Muscle of leg (tissue), 11 donors: ENCODE results near the gene PEAK1. TPM values are rescaled to one million over a fixed set of nuclear protein-coding genes. Genes with fewer than 3 reads are reported as not detected.
A peak's percentile ranks its signal among the peaks of the same experiment; 100 is the strongest.

Experiments
- DNase-seq: peaks from one replicate; pipeline ENCODE4 v3.0.0; 2013
- H3K27ac ChIP-seq: one replicate; pipeline ENCODE4 v1.5.1; 2013; ENCODE audit warnings: mild to moderate bottlenecking, low read length, control low read depth
- H3K27me3 ChIP-seq: one replicate; pipeline ENCODE4 v1.6.1; 2013; ENCODE audit warnings: low read length; ENCODE audit not compliant: control insufficient read depth, insufficient read depth
- H3K36me3 ChIP-seq: one replicate; pipeline ENCODE4 v1.6.1; 2013; ENCODE audit warnings: low read length; ENCODE audit not compliant: control insufficient read depth, insufficient read depth
- H3K4me1 ChIP-seq: one replicate; pipeline ENCODE4 v1.6.1; 2013; ENCODE audit warnings: low read length; ENCODE audit not compliant: control insufficient read depth, insufficient read depth
- H3K4me3 ChIP-seq: one replicate; pipeline ENCODE4 v1.5.1; 2013; ENCODE audit warnings: low read length, control low read depth
- H3K9me3 ChIP-seq: replicated peaks from 2 replicates; pipeline ENCODE4 v1.6.1; 2013; ENCODE audit warnings: low read depth, low read length; ENCODE audit not compliant: control insufficient read depth
- WGBS: methylation state at CpG from one replicate; pipeline ENCODE4 v1.1.5; 2013; ENCODE audit warnings: missing lambda C conversion rate; ENCODE audit not compliant: insufficient coverage; 5-methylcytosine and 5-hydroxymethylcytosine counted together
- polyA plus RNA-seq, 8 donors: library from polyadenylated mRNA; unstranded; fragments of 120-200 nt; gene quantifications; one replicate each; pipeline versions ENCODE4 v1.2.1 to v1.2.3, GENCODE V29; 2013; ENCODE audit warnings: inconsistent platforms in 1 of 8, low replicate concordance in 1 of 8; ENCODE audit not compliant: insufficient read length in 8 of 8, insufficient read depth in 1 of 8
- total RNA-seq: library from RNA; stranded (reverse); fragments of 120-200 nt; gene quantifications from one replicate; pipeline ENCODE4 v1.2.4, GENCODE V29; 2013

The PEAK1 gene
- total and polyA plus RNA-seq, 9 donors = 19.9 to 43.7 (median 35.1) TPM

GRCh38 chr15:77063249-77063648 lies 356.7 kb downstream of the PEAK1 start:
- Histone ChIP-seq H3K27me3 (no peaks in the 10 kb centered on the region), H3K4me1 (peaks cover 15% of the 10 kb centered on the region), H3K27ac (no peak overlapping the region)

GRCh38 chr15:77060546-77060945 lies 359.4 kb downstream of the PEAK1 start:
- Histone ChIP-seq H3K27me3 (no peaks in the 10 kb centered on the region), H3K4me3 (no peak overlapping the region), H3K4me1 (peaks cover 16% of the 10 kb centered on the region), H3K9me3 (no peaks in the 10 kb centered on the region), H3K27ac (peak overlapping the region; percentile 67), H3K36me3 (peaks cover 11% of the 10 kb centered on the region)
- DNase-seq = peak; percentile 92

More at GRCh38 chr15:77063249-77063648, 356.7 kb downstream of the PEAK1 start:
- Histone ChIP-seq H3K4me3 (no peak overlapping the region), H3K36me3 (peaks cover 2% of the 10 kb centered on the region), H3K9me3 (no peaks in the 10 kb centered on the region)
- DNase-seq = no peak

GRCh38 chr15:77059786-77060361 lies 360.0 kb downstream of the PEAK1 start:
- peaks cover 14% of the 10 kb centered on the region for H3K36me3 ChIP-seq
- H3K4me1 ChIP-seq = peaks cover 16% of the 10 kb centered on the region
- no peaks in the 10 kb centered on the region for H3K27me3 ChIP-seq
- no CpG with 5 or more reads among the region's 2 CpGs for WGBS
- DNase-seq = peak; percentile 73
- no peaks in the 10 kb centered on the region for H3K9me3 ChIP-seq
- H3K27ac ChIP-seq = peak overlapping the region; percentile 32
- no peak overlapping the region for H3K4me3 ChIP-seq

GRCh38 chr15:77058468-77058867 lies 361.4 kb downstream of the PEAK1 start:
- no peak overlapping the region for H3K4me3 ChIP-seq
- peaks cover 16% of the 10 kb centered on the region for H3K4me1 ChIP-seq
- WGBS = 100% methylated on average over 1 of the region's 4 CpGs
- H3K27ac ChIP-seq = no peak overlapping the region
- H3K36me3 ChIP-seq = peaks cover 16% of the 10 kb centered on the region
- no peaks in the 10 kb centered on the region for H3K9me3 ChIP-seq
- H3K27me3 ChIP-seq = no peaks in the 10 kb centered on the region
- no peak for DNase-seq

GRCh38 chr15:77057685-77058084 lies 362.2 kb downstream of the PEAK1 start:
- DNase-seq = no peak
- Histone ChIP-seq H3K27me3 (no peaks in the 10 kb centered on the region), H3K27ac (no peak overlapping the region), H3K9me3 (no peaks in the 10 kb centered on the region), H3K4me3 (no peak overlapping the region), H3K4me1 (peaks cover 16% of the 10 kb centered on the region), H3K36me3 (peaks cover 19% of the 10 kb centered on the region)
- 56% methylated on average over 4 of the region's 4 CpGs for WGBS

- no CpG with 5 or more reads among the region's 1 CpG for WGBS
- H3K4me1 ChIP-seq = peaks cover 16% of the 10 kb centered on the region
- DNase-seq = no peak
Measured at GRCh38 chr15:77057072-77057471, 362.8 kb downstream of the PEAK1 start.

GRCh38 chr15:77053709-77054108 lies 366.2 kb downstream of the PEAK1 start:
- no peak overlapping the region for H3K27ac ChIP-seq

More at GRCh38 chr15:77057072-77057471, 362.8 kb downstream of the PEAK1 start:
- H3K27ac ChIP-seq = no peak overlapping the region
- H3K27me3 ChIP-seq = no peaks in the 10 kb centered on the region
- peaks cover 24% of the 10 kb centered on the region for H3K36me3 ChIP-seq
- no peaks in the 10 kb centered on the region for H3K9me3 ChIP-seq
- no peak overlapping the region for H3K4me3 ChIP-seq

GRCh38 chr15:77052556-77052955 lies 367.3 kb downstream of the PEAK1 start:
- no peak for DNase-seq
- Histone ChIP-seq H3K27ac (no peak overlapping the region), H3K27me3 (no peaks in the 10 kb centered on the region), H3K4me1 (peaks cover under 1% of the 10 kb centered on the region), H3K36me3 (peaks cover 39% of the 10 kb centered on the region), H3K4me3 (no peak overlapping the region), H3K9me3 (no peaks in the 10 kb centered on the region)
- WGBS = 56% methylated on average over 2 of the region's 2 CpGs

More at GRCh38 chr15:77053709-77054108, 366.2 kb downstream of the PEAK1 start:
- no peaks in the 10 kb centered on the region for H3K9me3 ChIP-seq
- no peak for DNase-seq
- peaks cover 5% of the 10 kb centered on the region for H3K4me1 ChIP-seq
- WGBS = 100% methylated on average over 1 of the region's 2 CpGs
- no peaks in the 10 kb centered on the region for H3K27me3 ChIP-seq
- H3K4me3 ChIP-seq = no peak overlapping the region
- H3K36me3 ChIP-seq = peaks cover 36% of the 10 kb centered on the region

Other genes starting within 250 kb of the PEAK1 start
- 30.5 TPM for gene HMG20A, start 784 bp upstream of the PEAK1 start, total RNA-seq
- 10 to 100 TPM; 34.8 to 51.4 (median 44.1) TPM for gene HMG20A, start 784 bp upstream of the PEAK1 start, polyA plus RNA-seq
- gene LINGO1, start 212.8 kb upstream of the PEAK1 start, total RNA-seq = 1.5 TPM
- 10 to 100 TPM in 6 of 8 donors, 1 to 10 TPM in 2; 7.1 to 15.1 (median 10.3) TPM for gene LINGO1, start 212.8 kb upstream of the PEAK1 start, polyA plus RNA-seq